Left forelimb (tissue), 1 donor: ENCODE data around the gene IGFL1.
"Not testable (repeated sequence)": the region's sequence is repeated elsewhere in the genome, so short reads cannot be mapped to it uniquely, and the experiment has no call there.

Experiments used
- DNase-seq: peaks from one replicate; pipeline ENCODE4 v3.0.0-alpha.2; 2018; ENCODE audit warnings: low spot score

IGFL1 gene

GRCh38 chr19:46270521-46271256 is 41.1 kb downstream of the IGFL1 start:
- DNase-seq, result no peak

- no peak for DNase-seq
These were observed 42.1 kb downstream of the IGFL1 start for GRCh38 chr19:46271481-46272197.

- DNase-seq, result not testable (repeated sequence)
These were observed 44.4 kb downstream of the IGFL1 start for GRCh38 chr19:46273931-46274330.

GRCh38 chr19:46279177-46279576 is 49.6 kb downstream of the IGFL1 start:
- DNase-seq, result no peak
